NCI-H2081 treated with DMSO at 0.1 percent for 48 hours (cell line): ENCODE measurements around the gene WASHC3.
A peak's percentile ranks its signal among the peaks of the same experiment; 100 is the strongest.
"Not testable (repeated sequence)": the region's sequence is repeated elsewhere in the genome, so short reads cannot be mapped to it uniquely, and the experiment has no call there.

Source experiments
- DNase-seq: peaks from one replicate; lab custom pipeline; 2025; lab: John Stamatoyannopoulos, UW

The WASHC3 gene

GRCh38 chr12:102061560-102062418 lies at the start of gene WASHC3:
Gene WASHC3, minus strand, starts transcription at chr12:102061991. Its CDS starts 29 bp downstream, at chr12:102061962.
- DNase-seq, result peak; percentile 51

GRCh38 chr12:102110782-102111181 lies 49.0 kb upstream of the WASHC3 start:
- no peak for DNase-seq

GRCh38 chr12:102107970-102108369 lies 46.2 kb upstream of the WASHC3 start:
- DNase-seq, result no peak

- DNase-seq, result no peak
Observed at GRCh38 chr12:102106905-102107304, 45.1 kb upstream of the WASHC3 start.

- no peak for DNase-seq
Observed at GRCh38 chr12:102096855-102097254, 35.1 kb upstream of the WASHC3 start.

GRCh38 chr12:102095677-102096263 lies 34.0 kb upstream of the WASHC3 start:
- peak; percentile 25 for DNase-seq

GRCh38 chr12:102093319-102093718 lies 31.5 kb upstream of the WASHC3 start:
- DNase-seq, result no peak

GRCh38 chr12:102089228-102089835 lies 27.5 kb upstream of the WASHC3 start:
- not testable (repeated sequence) for DNase-seq

- no peak for DNase-seq
Observed at GRCh38 chr12:102080842-102081241, 19.1 kb upstream of the WASHC3 start.

GRCh38 chr12:102072092-102072491 lies 10.3 kb upstream of the WASHC3 start:
- DNase-seq, result not testable (repeated sequence)

GRCh38 chr12:102069707-102070106 lies 7.9 kb upstream of the WASHC3 start:
- DNase-seq, result no peak

- DNase-seq, result no peak
Observed at GRCh38 chr12:102067574-102068258, 5.9 kb upstream of the WASHC3 start.

- DNase-seq, result no peak
Observed at GRCh38 chr12:102064476-102064875, 2.7 kb upstream of the WASHC3 start.

GRCh38 chr12:102063069-102063468 lies 1.3 kb upstream of the WASHC3 start:
- no peak for DNase-seq

- no peak for DNase-seq
Observed at GRCh38 chr12:102062419-102062806, 622 bp upstream of the WASHC3 start.

- no peak for DNase-seq
Observed at GRCh38 chr12:102061096-102061559, 663 bp downstream of the WASHC3 start.

GRCh38 chr12:102059343-102059742 lies 2.4 kb downstream of the WASHC3 start:
- no peak for DNase-seq

- DNase-seq, result no peak
Observed at GRCh38 chr12:102054345-102054744, 7.4 kb downstream of the WASHC3 start.

- DNase-seq, result no peak
Observed at GRCh38 chr12:102053062-102053349, 8.8 kb downstream of the WASHC3 start.

- DNase-seq, result no peak
Observed at GRCh38 chr12:102052192-102053061, 9.4 kb downstream of the WASHC3 start.

- DNase-seq, result no peak
Observed at GRCh38 chr12:102051431-102051965, 10.3 kb downstream of the WASHC3 start.
